Right lobe of liver (tissue), 6 donors: ENCODE measurements around the gene CHKB. TPM values are rescaled to one million over a fixed set of nuclear protein-coding genes. Genes with fewer than 3 reads are reported as not detected.
A peak's percentile ranks its signal among the peaks of the same experiment; 100 is the strongest.

ENCODE experiments used
- ATAC-seq, 4 donors: fragments of 200-7000 bp; cut with Tn5 transposase; one replicate each; pipeline ENCODE4 v1.9.1; 2020; ENCODE audit warnings: mild to moderate bottlenecking in 4 of 4, moderate library complexity in 4 of 4
- DNase-seq, 3 donors: peaks; one replicate each; pipeline ENCODE4 v3.0.0-alpha.2; 2020
- H3K27ac ChIP-seq, 3 donors: fragments of 200-600 bp; one replicate each; pipeline ENCODE4 v1.8.0; 2022
- H3K27me3 ChIP-seq, 2 donors: fragments of 200-600 bp; one replicate each; pipeline ENCODE4 v1.8.0; 2022
- H3K36me3 ChIP-seq, 4 donors: fragments of 200-600 bp; sonication (generic) in 1 of 4; one replicate each; pipeline versions ENCODE4 v1.5.1 to v1.8.0; 2017 to 2022; ENCODE audit warnings: control low read depth in 1 of 4
- H3K4me1 ChIP-seq, 4 donors: fragments of 200-600 bp; sonication (generic) in 1 of 4; one replicate each; pipeline versions ENCODE4 v1.5.1 to v1.8.0; 2017 to 2022; ENCODE audit warnings: control low read depth in 1 of 4
- H3K4me3 ChIP-seq, 3 donors: fragments of 200-600 bp; one replicate each; pipeline ENCODE4 v1.8.0; 2022
- H3K9me3 ChIP-seq, 4 donors: fragments of 200-600 bp; sonication (generic) in 1 of 4; one replicate each; pipeline versions ENCODE4 v1.5.1 to v1.8.0; 2017 to 2022; ENCODE audit warnings: control low read depth in 1 of 4
- POLR2A ChIP-seq: fragments of 450-650 bp; IDR thresholded peaks from one replicate; pipeline ENCODE4 v1.6.1; 2017; ENCODE audit warnings: antibody characterized with exemption, mild to moderate bottlenecking
- WGBS: methylation state at CpG from one replicate; pipeline ENCODE4 v1.1.6; 2018; ENCODE audit warnings: low coverage, low lambda C conversion rate; ENCODE audit not compliant: insufficient coverage; ENCODE audit errors: missing lambda C conversion rate; 5-methylcytosine and 5-hydroxymethylcytosine counted together
- intact Hi-C, 2 donors: fragments of 100-400 bp; cut with DNase I; formaldehyde crosslinking; loops; one replicate each; pipeline versions ENCODE4 v1.11.2 to v1.14.1; 2022
- total RNA-seq, 6 experiments: library from RNA; depleted of rRNA in 2 of 6; stranded (reverse); fragments of >200 nt in 2 of 6; fragmentation: NEBNext Ultra II Directional in 3 of 6; extraction: Animal tissue kit (Norgen Biotek cat#: 25700) in 3 of 6; gene quantifications; one replicate each; pipeline versions ENCODE4 v1.1.0 to v1.2.4, GENCODE V29; 2016 to 2023
- TF ChIP-seq, protein P1 (sequence below), 4 donors: fragments of 200-600 bp in 3 of 4; fragments of 450-650 bp in 1 of 4; IDR thresholded peaks; one replicate each; pipeline versions ENCODE4 v1.5.1 to v1.8.0; 2016 to 2022; ENCODE audit warnings: antibody characterized with exemption in 4 of 4, mild to moderate bottlenecking in 2 of 4
- donor health status: DM: no; HTN: yes; CAD: no.
- donor health status: DM: no; HTN: no; CAD: no.
- donor health status: DM: no; HTN: no; CAD: no.
- donor health status: DM: no; HTN: yes; CAD: no.
- donor health status: DM: no; HTN: yes; CAD: no.

CHKB gene
- total RNA-seq, 6 experiments from 2014 or later = 10.9 to 43.4 (median 26.7) TPM

DNA sequence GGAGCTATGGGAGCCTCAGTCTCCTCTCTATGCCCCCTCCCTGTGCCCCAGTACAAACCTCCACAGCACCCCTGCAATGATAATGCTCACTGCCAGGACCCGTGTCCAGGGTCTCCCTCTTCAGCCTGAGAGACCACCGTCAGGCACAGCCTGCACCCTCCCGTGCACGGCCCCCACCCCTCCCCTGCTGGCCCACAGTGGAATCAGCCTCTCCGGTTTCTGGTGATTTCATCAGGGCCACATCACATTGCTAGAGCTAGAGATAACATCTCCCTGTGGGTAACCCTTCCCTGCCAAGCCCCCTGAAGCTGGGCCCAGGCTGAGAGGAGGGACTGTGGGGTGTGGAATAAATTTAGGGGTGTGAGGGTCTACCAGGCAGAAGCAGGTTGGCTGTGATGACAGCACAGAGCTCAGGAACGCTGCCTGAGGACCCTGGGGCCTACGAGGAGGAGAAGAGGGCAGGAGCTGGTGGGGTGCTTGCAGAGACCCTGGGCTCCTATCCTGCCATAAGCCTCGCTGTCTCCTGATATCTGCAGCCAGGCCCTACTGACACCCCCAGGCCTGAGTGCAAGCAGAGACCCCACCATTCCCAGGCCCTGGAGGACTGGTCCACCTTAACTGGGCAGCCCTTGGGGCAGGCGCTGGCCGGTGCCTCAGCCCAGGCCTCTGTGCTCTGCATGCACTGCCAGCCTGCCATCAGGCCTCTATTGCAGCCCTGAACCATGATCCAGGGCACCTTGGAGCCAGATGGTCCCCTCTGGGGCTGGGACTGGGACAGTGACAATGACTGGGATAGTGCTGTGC is 36.9 kb downstream of the CHKB start, which contains the start of gene KLHDC7B:
KLHDC7B (plus strand) TSS at position 378 of the 804 bp plus-strand sequence; CDS start at position 723, 345 bp downstream.
- no peaks in the 10 kb centered on the region for H3K9me3 ChIP-seq
- H3K36me3 ChIP-seq = no peaks in the 10 kb centered on the region
- ATAC-seq (no peak), DNase-seq (peak in 1 of 3 donors; percentile 44)
- WGBS = 70% methylated on average over 6 of the region's 10 CpGs
- H3K27me3 ChIP-seq = no peaks in the 10 kb centered on the region
- TF ChIP-seq, protein P1, sequence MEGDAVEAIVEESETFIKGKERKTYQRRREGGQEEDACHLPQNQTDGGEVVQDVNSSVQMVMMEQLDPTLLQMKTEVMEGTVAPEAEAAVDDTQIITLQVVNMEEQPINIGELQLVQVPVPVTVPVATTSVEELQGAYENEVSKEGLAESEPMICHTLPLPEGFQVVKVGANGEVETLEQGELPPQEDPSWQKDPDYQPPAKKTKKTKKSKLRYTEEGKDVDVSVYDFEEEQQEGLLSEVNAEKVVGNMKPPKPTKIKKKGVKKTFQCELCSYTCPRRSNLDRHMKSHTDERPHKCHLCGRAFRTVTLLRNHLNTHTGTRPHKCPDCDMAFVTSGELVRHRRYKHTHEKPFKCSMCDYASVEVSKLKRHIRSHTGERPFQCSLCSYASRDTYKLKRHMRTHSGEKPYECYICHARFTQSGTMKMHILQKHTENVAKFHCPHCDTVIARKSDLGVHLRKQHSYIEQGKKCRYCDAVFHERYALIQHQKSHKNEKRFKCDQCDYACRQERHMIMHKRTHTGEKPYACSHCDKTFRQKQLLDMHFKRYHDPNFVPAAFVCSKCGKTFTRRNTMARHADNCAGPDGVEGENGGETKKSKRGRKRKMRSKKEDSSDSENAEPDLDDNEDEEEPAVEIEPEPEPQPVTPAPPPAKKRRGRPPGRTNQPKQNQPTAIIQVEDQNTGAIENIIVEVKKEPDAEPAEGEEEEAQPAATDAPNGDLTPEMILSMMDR (IDR thresholded peaks at IDR 0.05) = no peak
- no peak for TF ChIP-seq POLR2A
- peak within 1 kb of the TSS in 1 of 3 donors; percentile 96 for H3K27ac ChIP-seq
- H3K4me1 ChIP-seq = peaks cover 0 to 8% (median 0%) of the 10 kb centered on the region in 4 donors
- no peak within 1 kb of the TSS for H3K4me3 ChIP-seq
- intact Hi-C loops = no loop called here

DNA sequence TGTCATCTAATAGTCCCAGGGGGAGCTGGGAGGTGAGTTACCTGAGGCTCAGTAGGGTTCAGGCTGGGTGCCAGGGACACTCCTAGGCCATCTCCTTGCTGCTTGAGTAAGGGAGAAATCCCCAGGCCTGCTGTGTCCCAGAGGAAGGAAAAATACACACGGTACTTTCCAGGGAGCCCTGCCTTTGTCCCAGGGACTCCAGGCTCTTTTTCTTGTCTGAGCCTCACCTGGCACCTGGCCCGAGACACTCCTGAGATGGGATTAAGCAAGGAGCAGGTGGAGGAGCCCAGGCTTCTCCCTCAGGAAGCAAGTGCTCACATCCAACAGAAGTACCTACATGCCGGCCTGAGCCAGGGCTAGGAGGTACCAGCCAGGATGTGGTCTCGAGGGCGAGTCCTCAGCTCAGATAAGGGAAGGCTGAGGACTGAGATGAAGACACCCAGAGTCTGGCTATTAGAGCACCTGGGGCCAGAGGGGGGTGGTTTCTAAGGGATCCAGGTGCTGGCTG is 37.8 kb downstream of the CHKB start:
- H3K36me3 ChIP-seq = no peaks in the 10 kb centered on the region
- peak in 1 of 4 donors; percentile 4 for ATAC-seq
- H3K4me3 ChIP-seq = no peak overlapping the region
- intact Hi-C loops = no loop called here
- DNase-seq = peak in 1 of 3 donors; percentile 57
- no peaks in the 10 kb centered on the region for H3K9me3 ChIP-seq
- no peak for TF ChIP-seq POLR2A
- TF ChIP-seq, protein P1 (IDR thresholded peaks at IDR 0.05) = no peak
- H3K4me1 ChIP-seq = peaks cover 0 to 14% (median 4%) of the 10 kb centered on the region in 4 donors
- WGBS = 68% methylated on average over 5 of the region's 5 CpGs
- H3K27ac ChIP-seq = peak overlapping the region in 2 of 3 donors; percentile 66 to 96
- no peaks in the 10 kb centered on the region for H3K27me3 ChIP-seq

DNA sequence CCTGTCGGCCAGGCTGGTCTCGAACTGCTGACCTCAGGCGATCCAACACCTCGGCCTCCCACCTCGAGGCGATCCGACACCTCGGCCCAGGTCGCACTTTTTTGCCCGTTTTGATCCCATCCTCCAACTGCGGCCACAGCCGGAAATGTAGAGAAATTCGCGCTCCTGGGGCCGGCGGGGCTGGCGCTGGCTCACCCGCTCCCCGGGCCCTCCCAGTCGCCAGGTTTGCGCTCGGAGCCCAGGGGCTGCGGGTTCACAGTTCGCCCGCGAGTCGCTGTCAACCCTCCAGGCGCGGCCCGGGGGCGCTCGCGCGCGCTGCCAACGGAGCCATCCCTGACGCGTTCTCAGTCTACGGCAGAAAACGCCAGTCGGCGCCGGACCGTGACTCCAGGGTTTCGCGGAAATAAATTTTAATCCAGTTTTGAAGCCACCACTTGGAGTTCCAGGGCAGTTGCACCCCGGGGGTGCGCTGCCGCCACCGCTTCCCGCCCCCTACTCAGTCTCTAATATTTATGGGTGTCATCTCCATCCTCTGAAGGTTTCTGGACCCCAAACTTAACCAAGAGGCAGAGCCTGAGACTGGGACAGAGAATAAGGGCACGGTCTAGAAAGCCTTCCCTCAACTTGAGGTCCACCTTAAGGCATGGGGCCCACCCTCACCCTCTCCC is 38.4 kb downstream of the CHKB start:
- Histone ChIP-seq H3K4me1 (peaks cover 0 to 17% (median 5%) of the 10 kb centered on the region in 4 donors), H3K4me3 (peak overlapping the region; percentile 18 to 36 (median 21)), H3K27ac (peak overlapping the region; percentile 27 to 96 (median 66)), H3K9me3 (no peaks in the 10 kb centered on the region), H3K27me3 (no peaks in the 10 kb centered on the region), H3K36me3 (no peaks in the 10 kb centered on the region)
- DNase-seq (peak; percentile 86 to 89 (median 89)), ATAC-seq (peak; percentile 68 to 75 (median 72))
- intact Hi-C loops = no loop called here
- peak; percentile 54 for TF ChIP-seq POLR2A
- TF ChIP-seq, protein P1 (IDR thresholded peaks at IDR 0.05) = peak; percentile 48 to 65 (median 55)
- WGBS = 7% methylated on average over 16 of the region's 52 CpGs

DNA sequence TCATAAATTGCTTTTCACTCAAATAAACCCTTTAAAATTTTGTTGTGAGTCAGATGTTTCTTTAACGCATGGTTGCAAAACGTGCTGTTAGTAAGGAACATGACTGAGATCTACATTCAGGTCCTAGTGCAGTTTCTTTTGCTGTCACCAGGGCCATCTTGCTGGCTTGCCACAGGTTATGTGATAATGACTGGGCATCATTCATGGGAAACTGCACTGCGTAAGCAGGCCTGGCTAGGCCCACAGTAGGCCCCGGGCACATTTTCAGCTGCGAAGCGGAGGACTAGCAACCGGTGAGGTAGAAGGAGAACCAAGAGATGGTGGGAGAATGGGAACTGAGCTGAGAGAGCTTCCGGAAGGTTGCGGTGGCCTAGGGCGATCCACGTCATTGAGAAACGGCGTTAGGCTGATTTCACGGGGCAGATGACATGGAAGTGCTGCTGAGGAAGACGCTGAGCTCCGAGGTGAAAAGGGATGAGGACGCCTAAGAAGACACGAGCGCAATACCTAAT is 40.2 kb downstream of the CHKB start:
- no peak overlapping the region for H3K4me3 ChIP-seq
- WGBS = 65% methylated on average over 18 of the region's 19 CpGs
- no peaks in the 10 kb centered on the region for H3K27me3 ChIP-seq
- TF ChIP-seq, protein P1 (IDR thresholded peaks at IDR 0.05) = no peak
- TF ChIP-seq POLR2A = peak; percentile 35
- no peaks in the 10 kb centered on the region for H3K36me3 ChIP-seq
- intact Hi-C loops = no loop called here
- ATAC-seq (peak in 1 of 4 donors; percentile 3), DNase-seq (peak in 1 of 3 donors; percentile 65)
- H3K4me1 ChIP-seq = peaks cover 0 to 19% (median 9%) of the 10 kb centered on the region in 4 donors
- H3K9me3 ChIP-seq = no peaks in the 10 kb centered on the region
- H3K27ac ChIP-seq = peak overlapping the region in 2 of 3 donors; percentile 96 to 97
